SHP77 treated with DMSO at 0.1 percent for 48 hours (cell line): ENCODE data around the gene ZBP1.

Source experiments
- DNase-seq: peaks from one replicate; lab custom pipeline; 2025; lab: John Stamatoyannopoulos, UW

Gene ZBP1

GRCh38 chr20:57618091-57618763 lies 2.0 kb downstream of the ZBP1 start:
- no peak for DNase-seq

GRCh38 chr20:57617079-57617795 lies 3.0 kb downstream of the ZBP1 start:
- DNase-seq, result no peak

DNA sequence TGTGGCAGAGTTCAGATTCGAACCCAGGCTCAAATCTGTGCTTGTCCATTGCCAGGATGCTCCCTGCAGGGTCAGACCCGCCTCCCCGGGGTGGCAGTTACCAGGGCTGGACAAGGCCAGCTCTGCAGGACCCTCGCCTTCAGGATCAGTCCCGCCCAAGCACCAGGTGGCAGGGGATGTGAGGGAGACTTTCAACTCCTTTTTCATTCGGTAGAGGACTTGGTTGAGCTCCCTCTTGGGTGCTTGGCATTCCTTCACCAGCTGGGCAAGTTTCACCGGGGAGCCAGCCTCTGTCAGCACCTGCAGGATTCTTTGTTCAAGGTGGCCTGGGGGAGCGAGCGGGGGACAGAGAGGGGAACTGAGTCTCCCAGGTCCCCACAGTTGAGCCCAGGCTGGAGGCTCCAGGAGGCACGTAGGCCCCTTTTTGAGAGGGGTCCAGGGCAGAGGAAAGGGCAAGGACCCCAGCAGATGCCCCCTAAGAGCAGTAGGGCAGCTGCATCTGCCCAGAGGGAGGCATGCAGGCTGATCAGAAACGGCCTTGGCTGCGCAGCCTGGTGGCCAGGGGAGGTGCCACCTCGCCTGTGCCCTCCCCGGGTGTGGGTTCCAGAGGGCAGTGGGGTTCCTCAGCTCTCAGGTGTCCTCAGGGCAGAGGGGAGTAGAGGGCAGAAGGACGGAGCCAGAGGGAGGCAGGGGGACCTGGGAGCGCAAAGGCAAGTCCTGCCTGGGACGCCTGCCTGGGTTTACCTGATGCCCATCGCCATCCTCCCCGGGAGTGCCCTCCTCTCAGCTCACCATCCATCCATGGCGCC lies 3.9 kb downstream of the ZBP1 start:
- DNase-seq, result no peak

DNA sequence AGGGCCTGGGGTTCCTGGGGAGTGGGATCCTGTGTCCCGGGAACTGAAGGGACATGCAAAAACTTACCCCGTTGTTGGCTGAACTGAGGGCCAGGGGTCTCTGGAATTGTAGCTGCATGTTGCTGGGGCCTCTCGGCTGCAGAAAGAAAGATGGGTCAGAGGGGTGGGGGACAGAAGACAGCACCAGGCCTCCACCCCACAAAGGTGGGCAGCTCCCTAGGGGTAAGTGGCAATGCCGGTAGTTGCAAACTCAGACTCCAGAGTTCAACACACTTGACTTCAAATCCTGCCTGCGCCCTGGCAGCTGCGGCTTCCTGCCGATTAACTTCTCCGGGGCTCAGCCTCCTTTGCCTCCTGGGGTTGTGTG lies 4.8 kb downstream of the ZBP1 start:
- no peak for DNase-seq

DNA sequence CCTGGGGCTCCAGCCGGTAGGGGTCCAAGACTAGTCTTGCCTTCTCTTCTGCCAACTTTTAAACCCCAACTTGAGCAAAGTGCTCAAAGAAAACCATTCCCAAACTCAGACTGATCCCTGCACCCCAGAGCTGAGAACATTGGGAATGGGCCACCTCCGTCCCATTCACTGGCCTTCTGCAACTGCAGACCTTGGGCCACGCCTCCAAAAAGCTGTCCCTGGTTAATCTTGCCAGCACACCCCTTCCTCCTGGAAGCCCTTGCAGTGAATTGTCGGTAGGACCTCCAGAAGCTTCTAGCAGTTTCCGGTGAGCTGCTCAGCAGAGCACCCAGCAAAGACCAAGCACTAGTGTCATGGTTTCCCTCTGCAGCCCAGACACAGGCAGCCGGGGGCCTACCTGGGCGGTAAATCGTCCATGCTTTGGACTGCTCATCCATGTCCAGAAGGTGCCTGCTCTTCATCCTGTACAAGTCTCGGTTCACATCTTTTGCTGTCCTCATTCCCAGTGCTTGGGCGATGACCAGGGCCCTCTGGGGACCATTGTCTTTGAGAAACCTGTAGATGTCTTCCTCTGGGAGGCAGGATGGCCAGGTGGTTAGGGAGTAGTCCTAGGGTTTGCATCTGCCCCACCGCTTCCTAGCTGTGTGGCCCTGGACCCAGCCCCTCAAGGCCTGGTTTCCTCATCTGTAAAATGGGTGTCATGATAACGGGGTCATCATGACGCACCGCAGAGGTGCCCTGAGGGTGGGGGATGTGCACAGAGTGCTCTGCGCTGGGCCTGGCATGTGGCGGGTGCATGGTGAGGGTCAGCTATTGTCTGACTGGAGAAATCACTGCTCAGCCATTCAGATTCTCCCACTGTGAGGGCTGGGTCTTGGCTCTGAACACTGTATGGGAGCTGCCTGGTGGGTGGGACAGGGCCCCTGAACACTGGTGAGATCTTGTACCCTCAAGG lies 5.5 kb downstream of the ZBP1 start:
- no peak for DNase-seq

DNA sequence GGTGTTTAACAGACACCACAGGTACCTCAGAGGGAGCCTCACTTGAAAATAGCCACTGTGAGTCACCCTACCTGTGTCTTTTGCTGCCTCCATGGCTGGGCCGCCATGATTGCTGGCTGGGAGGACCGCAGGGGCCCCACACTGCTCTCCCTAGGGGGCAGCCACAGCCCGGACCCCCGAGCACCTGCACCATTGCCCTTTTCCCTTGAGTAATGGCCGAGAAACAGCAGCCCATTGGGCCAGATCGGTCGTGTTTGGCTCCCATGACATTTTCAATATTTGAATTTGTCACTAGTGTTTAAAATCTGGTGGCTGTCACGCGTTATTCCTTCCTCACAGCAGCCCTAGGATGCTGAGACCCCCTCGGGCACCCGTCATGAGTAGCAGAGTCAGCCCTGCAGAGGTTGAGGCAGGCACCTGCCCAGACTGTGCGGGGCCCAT lies 6.7 kb downstream of the ZBP1 start:
- DNase-seq, result no peak

- no peak for DNase-seq
These were observed 7.3 kb downstream of the ZBP1 start for GRCh38 chr20:57612916-57613315.

GRCh38 chr20:57612436-57612835 lies 7.8 kb downstream of the ZBP1 start:
- no peak for DNase-seq

- no peak for DNase-seq
These were observed 8.5 kb downstream of the ZBP1 start for GRCh38 chr20:57611586-57612311.

- DNase-seq, result no peak
These were observed 9.8 kb downstream of the ZBP1 start for GRCh38 chr20:57610261-57610952.

GRCh38 chr20:57609842-57610167 lies 10.4 kb downstream of the ZBP1 start:
- DNase-seq, result no peak

GRCh38 chr20:57609086-57609841 lies 11.0 kb downstream of the ZBP1 start:
- DNase-seq, result no peak

DNA sequence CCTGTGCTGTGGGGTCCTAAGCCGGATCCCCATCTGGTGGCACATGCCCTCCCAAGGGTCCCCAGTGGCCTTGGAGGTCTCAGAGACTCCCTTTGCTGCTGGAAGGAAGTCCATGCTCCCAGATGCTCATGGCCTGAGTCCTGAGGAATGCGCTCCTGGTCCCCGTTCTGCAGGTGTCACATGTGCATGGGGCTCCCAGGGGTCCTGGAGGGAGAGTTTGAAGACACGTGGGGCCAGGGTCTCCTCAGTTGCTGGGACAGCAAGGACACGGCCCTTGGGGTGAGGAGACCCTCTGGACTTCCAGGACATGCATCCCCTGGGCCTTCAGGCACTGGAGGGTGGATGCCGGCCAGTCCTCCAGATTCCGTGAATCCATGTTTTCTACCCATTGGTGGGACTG lies 11.7 kb downstream of the ZBP1 start:
- no peak for DNase-seq

GRCh38 chr20:57605878-57606277 lies 14.3 kb downstream of the ZBP1 start:
- DNase-seq, result no peak

DNA sequence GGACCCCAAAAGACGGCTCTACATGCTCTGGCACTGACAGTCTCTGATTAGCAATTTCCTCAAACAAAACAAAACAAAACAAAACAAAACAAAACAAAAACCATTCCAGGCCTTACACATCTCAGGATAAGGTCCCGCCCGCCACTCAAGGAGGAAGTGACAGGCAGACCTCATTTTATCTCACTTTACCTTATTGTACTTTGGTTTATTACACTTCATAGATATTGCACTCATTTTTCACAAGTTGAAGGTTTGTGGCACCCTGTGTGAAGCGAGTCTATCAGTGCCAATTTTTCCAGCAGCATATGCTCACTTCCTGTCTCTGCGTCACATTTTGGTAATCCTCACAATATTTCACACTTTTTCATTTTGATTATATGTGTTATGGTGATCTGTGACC lies 15.2 kb downstream of the ZBP1 start:
- no peak for DNase-seq

DNA sequence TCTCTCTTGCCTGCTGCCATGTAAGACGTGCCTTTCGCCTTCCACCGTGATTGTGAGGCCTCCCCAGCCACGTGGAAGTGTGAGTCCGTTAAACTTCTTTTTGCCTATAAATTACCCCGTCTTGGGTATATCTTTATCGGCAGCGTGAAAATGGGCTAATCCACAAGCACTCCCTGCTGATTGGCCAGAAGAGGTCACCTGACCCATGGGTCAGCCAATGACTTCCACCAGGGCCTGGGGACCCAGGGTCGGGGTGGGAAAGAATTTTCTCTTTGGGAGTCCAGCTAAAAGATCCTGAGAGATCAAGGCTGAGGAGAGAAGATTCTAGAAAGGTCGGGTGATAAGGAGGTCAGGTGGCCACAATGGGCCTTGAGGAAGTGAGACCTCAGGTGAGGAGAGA lies 17.1 kb downstream of the ZBP1 start:
- DNase-seq, result no peak

DNA sequence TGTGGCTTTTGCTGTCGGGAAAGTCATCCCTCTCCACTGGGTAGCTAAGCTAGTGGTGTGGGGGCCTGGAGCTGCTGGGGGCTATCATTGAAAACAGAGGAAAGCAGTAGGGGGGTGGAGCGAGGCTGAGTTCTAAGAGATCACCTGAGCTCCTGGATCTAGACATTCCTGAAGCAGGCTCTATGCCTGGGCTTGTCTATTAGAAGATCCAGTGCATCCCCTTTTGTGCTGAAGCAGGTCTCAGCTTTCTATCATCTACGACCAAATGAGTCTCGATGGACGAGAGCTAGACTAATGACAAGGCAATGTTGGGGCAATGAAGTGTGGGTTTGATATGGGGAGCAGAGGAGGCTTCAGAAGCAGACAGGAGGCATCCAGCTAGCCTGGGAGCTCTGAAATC lies 18.5 kb downstream of the ZBP1 start:
- DNase-seq, result no peak

DNA sequence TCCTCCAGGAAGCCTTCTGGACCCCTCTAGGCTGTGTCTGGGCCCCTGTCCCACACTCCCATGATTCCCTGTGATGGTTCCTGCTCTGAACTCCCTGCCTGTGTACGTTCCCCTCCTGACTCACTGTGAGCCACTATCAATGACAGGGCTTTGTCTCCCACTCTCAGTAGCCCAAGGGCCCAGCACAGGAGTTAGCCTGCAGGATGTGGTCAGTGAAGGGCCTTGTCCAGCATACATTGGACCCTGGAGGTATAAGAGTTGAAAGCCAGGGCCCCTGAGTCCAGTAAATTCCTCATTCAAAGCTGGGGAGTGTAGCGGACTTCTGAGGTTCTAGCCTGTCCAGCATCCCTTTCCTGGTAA lies 19.0 kb downstream of the ZBP1 start:
- no peak for DNase-seq

- no peak for DNase-seq
These were observed 19.7 kb downstream of the ZBP1 start for GRCh38 chr20:57600320-57601210.
